HG02840 (cell line): ENCODE data around the gene HOXD1.

Experiments
- ATAC-seq: cut with Tn5 transposase; IDR thresholded peaks from one replicate; pipeline ENCODE4 v1.9.1; 2021; ENCODE audit warnings: mild to moderate bottlenecking, moderate library complexity, moderate number of reproducible peaks; ENCODE audit not compliant: unreplicated experiment, low FRiP score

Gene HOXD1

GRCh38 chr2:176152350-176153181 lies 35.9 kb upstream of the HOXD1 start:
- ATAC-seq, result no peak

- no peak for ATAC-seq
These were observed 33.8 kb upstream of the HOXD1 start for GRCh38 chr2:176154576-176155252.

GRCh38 chr2:176155356-176156044 lies 33.0 kb upstream of the HOXD1 start:
- no peak for ATAC-seq

DNA sequence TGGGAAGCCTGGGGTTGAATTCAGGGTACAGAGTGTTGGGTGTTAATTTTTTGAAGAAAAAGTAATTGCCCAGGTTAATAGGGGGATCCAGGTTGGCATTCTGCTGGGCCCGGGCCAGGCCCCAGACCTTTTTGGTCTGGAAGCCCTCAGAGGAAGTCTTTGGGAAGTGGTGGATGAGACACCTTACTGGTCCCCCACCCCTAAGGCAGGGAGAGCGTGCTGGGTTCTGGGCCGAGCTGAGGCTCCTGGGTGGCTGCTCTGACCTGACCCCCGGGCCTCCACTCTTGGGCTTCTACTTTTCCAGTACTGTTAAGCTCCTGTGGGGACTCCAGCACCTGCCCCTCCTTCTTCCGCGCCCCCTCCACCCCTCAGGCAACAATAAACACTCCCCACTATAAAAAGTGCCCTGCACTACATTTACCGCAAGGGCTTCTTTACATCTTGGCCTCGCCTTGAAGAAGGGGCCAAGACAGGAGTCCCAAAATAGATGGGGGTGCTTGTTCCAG lies 32.1 kb upstream of the HOXD1 start:
- no peak for ATAC-seq

GRCh38 chr2:176156807-176157498 lies 31.5 kb upstream of the HOXD1 start, which contains the start of gene HOXD3:
HOXD3 (plus strand) TSS chr2:176157307; CDS start chr2:176169115, 11,808 bp downstream.
- no peak for ATAC-seq

- no peak for ATAC-seq
These were observed 30.8 kb upstream of the HOXD1 start for GRCh38 chr2:176157499-176158185.

GRCh38 chr2:176158186-176158591 lies 30.3 kb upstream of the HOXD1 start:
- no peak for ATAC-seq

DNA sequence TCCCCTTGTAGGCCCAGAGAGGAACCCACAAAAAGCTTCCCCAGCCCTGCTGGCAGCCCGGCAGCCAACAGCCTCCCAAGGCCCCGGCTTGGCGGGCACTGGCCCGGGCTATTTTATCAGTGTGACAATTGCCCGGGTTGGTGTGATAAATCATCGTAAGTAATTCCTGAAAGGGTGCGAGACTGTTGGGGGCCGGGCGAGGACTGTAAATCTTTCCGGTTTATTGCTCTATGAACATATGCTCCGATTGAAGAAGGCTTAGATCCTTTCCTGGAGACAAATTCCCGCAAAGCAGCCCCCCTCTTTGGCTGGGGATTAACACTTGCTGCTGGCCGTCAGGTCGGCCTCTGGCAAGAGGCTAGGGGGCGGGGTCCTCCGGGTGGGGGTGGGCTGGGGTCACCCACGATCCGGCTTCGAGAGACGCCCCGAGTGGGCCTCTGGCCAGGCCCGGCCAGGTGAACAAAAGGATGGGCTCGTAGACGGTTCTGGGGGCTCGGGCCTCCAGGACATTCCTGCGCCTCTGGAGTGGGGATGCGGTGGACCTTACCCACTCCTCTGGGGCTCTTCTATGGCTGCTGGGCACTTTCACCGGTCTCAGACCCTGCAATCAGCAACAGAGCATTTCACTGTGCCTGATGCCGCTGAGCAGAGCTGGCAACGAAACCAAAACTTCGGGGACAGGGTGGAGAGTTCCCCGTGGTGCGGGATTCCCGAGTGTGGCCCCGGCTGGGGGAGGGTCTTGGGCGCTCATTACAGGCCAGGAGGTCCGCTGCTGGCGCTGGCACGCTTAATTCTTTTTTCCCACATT lies 29.4 kb upstream of the HOXD1 start:
- ATAC-seq, result no peak

- no peak for ATAC-seq
These were observed 28.7 kb upstream of the HOXD1 start for GRCh38 chr2:176159663-176160250.

- ATAC-seq, result no peak
These were observed 28.1 kb upstream of the HOXD1 start for GRCh38 chr2:176160251-176160985.

DNA sequence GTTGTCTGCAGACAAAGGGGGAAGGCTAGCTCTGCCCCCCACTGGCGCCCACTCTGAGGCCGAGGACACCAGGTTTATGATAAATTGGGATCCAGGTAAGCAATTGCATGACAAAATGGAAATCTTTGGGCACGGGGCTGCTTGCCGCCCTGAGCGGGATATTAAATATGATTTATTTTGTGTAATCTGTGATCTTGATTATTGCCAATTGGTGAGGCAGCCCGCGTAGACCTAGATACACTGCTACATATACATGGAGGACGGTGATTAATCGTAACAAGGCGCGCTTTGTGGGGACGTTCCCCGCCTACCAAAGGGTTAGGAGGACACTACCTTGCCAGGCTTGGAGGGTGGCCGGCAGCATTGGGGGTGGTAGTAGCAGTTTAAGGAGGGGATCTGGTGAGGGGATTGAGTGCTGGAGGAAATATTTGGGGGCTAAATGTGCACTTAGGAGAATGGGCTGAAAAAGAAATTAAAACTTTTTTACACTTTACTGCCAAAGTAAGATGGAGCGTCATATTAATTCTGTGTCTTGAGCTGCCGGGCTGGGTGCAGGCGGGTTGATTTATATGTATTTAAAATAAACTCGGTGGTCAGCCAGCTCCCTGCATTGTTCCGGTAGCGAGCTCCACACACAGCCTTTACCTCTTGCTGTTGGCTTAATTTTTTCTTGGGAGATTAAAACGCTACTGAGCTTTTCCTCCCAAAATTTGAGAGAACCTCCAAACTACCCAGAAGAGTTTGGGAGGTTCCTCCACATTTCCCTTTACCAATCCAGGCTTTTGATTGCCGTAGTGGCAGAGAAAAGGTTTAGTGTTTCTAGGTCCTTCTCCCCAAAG lies 27.3 kb upstream of the HOXD1 start:
- no peak for ATAC-seq

GRCh38 chr2:176161825-176162626 lies 26.4 kb upstream of the HOXD1 start:
- ATAC-seq, result no peak

GRCh38 chr2:176162911-176163671 lies 25.4 kb upstream of the HOXD1 start:
- no peak for ATAC-seq

GRCh38 chr2:176163672-176164056 lies 24.8 kb upstream of the HOXD1 start:
- ATAC-seq, result no peak

GRCh38 chr2:176164201-176164600 lies 24.3 kb upstream of the HOXD1 start:
- no peak for ATAC-seq
